Left ventricle myocardium inferior (tissue), 1 donor: ENCODE data around the gene PFDN2. TPM values are rescaled to one million over a fixed set of nuclear protein-coding genes. Genes with fewer than 3 reads are reported as not detected.

Source experiments
- DNase-seq: peaks from one replicate; pipeline ENCODE4 v3.0.0-alpha.2; 2020
- H3K27ac ChIP-seq: fragments of 200-600 bp; replicated peaks from 2 replicates; pipeline ENCODE4 v1.8.0; 2021
- H3K27me3 ChIP-seq: fragments of 200-600 bp; 2 replicates; pipeline ENCODE4 v1.8.0; 2021; ENCODE audit warnings: low read depth
- H3K36me3 ChIP-seq: fragments of 200-600 bp; 2 replicates; pipeline ENCODE4 v1.8.0; 2021
- H3K4me1 ChIP-seq: fragments of 200-600 bp; 2 replicates; pipeline ENCODE4 v1.8.0; 2021
- H3K4me3 ChIP-seq: fragments of 200-600 bp; 2 replicates; pipeline ENCODE4 v1.8.0; 2021; ENCODE audit warnings: mild to moderate bottlenecking, moderate library complexity
- H3K9me3 ChIP-seq: fragments of 200-600 bp; replicated peaks from 2 replicates; pipeline ENCODE4 v1.8.0; 2021
- CTCF ChIP-seq: fragments of 200-600 bp; IDR thresholded peaks from 2 replicates; pipeline ENCODE4 v1.8.0; 2021; ENCODE audit warnings: antibody characterized with exemption, mild to moderate bottlenecking, borderline replicate concordance
- intact Hi-C: fragments of 100-400 bp; cut with micrococcal nuclease; formaldehyde crosslinking; loops from one replicate; pipeline ENCODE4 v1.11.0; 2022
- total RNA-seq: library from RNA; stranded (reverse); fragmentation: NEBNext Ultra II Directional; extraction: Animal tissue kit (Norgen Biotek cat#: 25700); gene quantifications from one replicate; pipeline ENCODE4 v1.2.1, GENCODE V29; 2021
- donor health status: DM: no; HTN: yes; CAD: no; lungs with severe emphysema.

PFDN2 gene
- total RNA-seq, 1 donor from 2014 or later = 62.5 TPM

GRCh38 chr1:161106431-161106830, 11.4 kb downstream of the PFDN2 start:
- H3K9me3 ChIP-seq = no peaks in the 10 kb centered on the region
- H3K4me1 ChIP-seq = peaks cover 5% of the 10 kb centered on the region
- no peaks in the 10 kb centered on the region for H3K27me3 ChIP-seq
- intact Hi-C loops = no loop called here
- H3K36me3 ChIP-seq = peaks cover 21% of the 10 kb centered on the region
- no peak for TF ChIP-seq CTCF
- no peak overlapping the region for H3K27ac ChIP-seq
- H3K4me3 ChIP-seq = no peak overlapping the region
- DNase-seq = no peak

- peaks cover 47% of the 10 kb centered on the region for H3K4me1 ChIP-seq
- intact Hi-C loops = no loop called here
- peaks cover 18% of the 10 kb centered on the region for H3K36me3 ChIP-seq
- no peak overlapping the region for H3K4me3 ChIP-seq
- H3K27me3 ChIP-seq = no peaks in the 10 kb centered on the region
- no peaks in the 10 kb centered on the region for H3K9me3 ChIP-seq
- DNase-seq = no peak
- peak overlapping the region; percentile 61 for H3K27ac ChIP-seq
- TF ChIP-seq CTCF = no peak
Observed at GRCh38 chr1:161100556-161100955, 17.3 kb downstream of the PFDN2 start.

GRCh38 chr1:161099090-161099802, 18.6 kb downstream of the PFDN2 start:
- Histone ChIP-seq H3K36me3 (peaks cover 18% of the 10 kb centered on the region), H3K9me3 (no peaks in the 10 kb centered on the region), H3K4me1 (peaks cover 47% of the 10 kb centered on the region), H3K4me3 (peak overlapping the region; percentile 71), H3K27me3 (no peaks in the 10 kb centered on the region), H3K27ac (no peak overlapping the region)
- intact Hi-C loops = loop anchor here (5.0 kb wide), 1 partner anchor 102 kb away; no protein-coding TSS in a partner anchor
- DNase-seq = no peak
- TF ChIP-seq CTCF = no peak

GRCh38 chr1:161098210-161099068, 19.4 kb downstream of the PFDN2 start, which contains the start of gene KLHDC9:
KLHDC9 (plus strand) TSS chr1:161098361; CDS start chr1:161098536, 175 bp downstream.
- Histone ChIP-seq H3K36me3 (peaks cover 18% of the 10 kb centered on the region), H3K27me3 (no peaks in the 10 kb centered on the region), H3K9me3 (no peaks in the 10 kb centered on the region), H3K27ac (peak within 1 kb of the TSS; percentile 79), H3K4me3 (peak within 1 kb of the TSS; percentile 71), H3K4me1 (peaks cover 47% of the 10 kb centered on the region)
- peak; percentile 71 for DNase-seq
- TF ChIP-seq CTCF = no peak
- intact Hi-C loops = loop anchor here (5.0 kb wide), 1 partner anchor 101 kb away; no protein-coding TSS in a partner anchor

GRCh38 chr1:161096530-161096929, 21.3 kb downstream of the PFDN2 start:
- peaks cover 46% of the 10 kb centered on the region for H3K4me1 ChIP-seq
- peaks cover 7% of the 10 kb centered on the region for H3K36me3 ChIP-seq
- peak; percentile 41 for DNase-seq
- intact Hi-C loops = loop anchor here (5.0 kb wide), 1 partner anchor 99 kb away; no protein-coding TSS in a partner anchor
- peak overlapping the region; percentile 74 for H3K27ac ChIP-seq
- H3K4me3 ChIP-seq = no peak overlapping the region
- H3K9me3 ChIP-seq = no peaks in the 10 kb centered on the region
- H3K27me3 ChIP-seq = no peaks in the 10 kb centered on the region
- no peak for TF ChIP-seq CTCF
